ENCODE measurements around the gene SCGB1D4.
"Not testable (repeated sequence)": the region's sequence is repeated elsewhere in the genome, so short reads cannot be mapped to it uniquely, and the experiment has no call there.

SCGB1D4 gene

DNA sequence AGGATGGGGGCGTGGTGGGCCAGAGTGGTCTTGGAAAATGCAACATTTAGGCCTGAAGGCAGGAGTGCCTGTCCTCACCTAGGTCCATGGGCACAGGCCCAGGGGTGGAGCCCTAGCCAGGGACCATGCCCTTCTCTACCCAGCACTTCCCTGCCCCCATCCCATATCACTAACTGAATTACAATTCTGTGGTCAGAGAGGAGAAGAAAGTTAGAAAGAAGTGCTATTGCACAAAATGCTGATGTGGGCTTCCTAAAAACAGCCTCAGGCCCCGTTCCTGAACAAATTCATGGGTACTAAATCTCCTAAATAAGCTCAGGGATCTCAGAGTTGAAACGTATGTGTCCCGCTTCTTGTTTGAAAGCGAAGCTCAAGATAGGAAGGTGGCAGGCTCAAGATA, 34.9 kb upstream of the SCGB1D4 start:
- Histone ChIP-seq H3K4me3 (ENCODE audit: low read length) (no peak overlapping the region), H3K4me2 (ENCODE audit: low read length) (no peak overlapping the region), H3K9me3 (ENCODE audit: insufficient read depth, low read length) (no peaks in the 10 kb centered on the region), H2AFZ (ENCODE audit: low read depth, low read length) (no peak overlapping the region), H4K20me1 (ENCODE audit: insufficient read depth, low read length) (no peaks in the 10 kb centered on the region), H3K9ac (ENCODE audit: low read length) (no peak overlapping the region), H3K36me3 (replicated peaks; ENCODE audit: low read depth, low read length) (no peaks in the 10 kb centered on the region), H3K79me2 (ENCODE audit: low read length) (peaks cover 4% of the 10 kb centered on the region; the same call in 1 of the 2 replicates), H3K27me3 (ENCODE audit: low read depth, low read length) (peaks cover 23% of the 10 kb centered on the region), H3K27ac (ENCODE audit: low read length) (no peak overlapping the region), H3K4me1 (ENCODE audit: low read length) (peaks cover 11% of the 10 kb centered on the region)
- TF ChIP-seq, protein P1, sequence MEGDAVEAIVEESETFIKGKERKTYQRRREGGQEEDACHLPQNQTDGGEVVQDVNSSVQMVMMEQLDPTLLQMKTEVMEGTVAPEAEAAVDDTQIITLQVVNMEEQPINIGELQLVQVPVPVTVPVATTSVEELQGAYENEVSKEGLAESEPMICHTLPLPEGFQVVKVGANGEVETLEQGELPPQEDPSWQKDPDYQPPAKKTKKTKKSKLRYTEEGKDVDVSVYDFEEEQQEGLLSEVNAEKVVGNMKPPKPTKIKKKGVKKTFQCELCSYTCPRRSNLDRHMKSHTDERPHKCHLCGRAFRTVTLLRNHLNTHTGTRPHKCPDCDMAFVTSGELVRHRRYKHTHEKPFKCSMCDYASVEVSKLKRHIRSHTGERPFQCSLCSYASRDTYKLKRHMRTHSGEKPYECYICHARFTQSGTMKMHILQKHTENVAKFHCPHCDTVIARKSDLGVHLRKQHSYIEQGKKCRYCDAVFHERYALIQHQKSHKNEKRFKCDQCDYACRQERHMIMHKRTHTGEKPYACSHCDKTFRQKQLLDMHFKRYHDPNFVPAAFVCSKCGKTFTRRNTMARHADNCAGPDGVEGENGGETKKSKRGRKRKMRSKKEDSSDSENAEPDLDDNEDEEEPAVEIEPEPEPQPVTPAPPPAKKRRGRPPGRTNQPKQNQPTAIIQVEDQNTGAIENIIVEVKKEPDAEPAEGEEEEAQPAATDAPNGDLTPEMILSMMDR (IDR thresholded peaks at IDR 0.05; ENCODE audit: low read depth, low read length): no peak
- TF ChIP-seq EZH2phosphoT487 (IDR thresholded peaks at IDR 0.05; ENCODE audit: low read depth): no peak

DNA sequence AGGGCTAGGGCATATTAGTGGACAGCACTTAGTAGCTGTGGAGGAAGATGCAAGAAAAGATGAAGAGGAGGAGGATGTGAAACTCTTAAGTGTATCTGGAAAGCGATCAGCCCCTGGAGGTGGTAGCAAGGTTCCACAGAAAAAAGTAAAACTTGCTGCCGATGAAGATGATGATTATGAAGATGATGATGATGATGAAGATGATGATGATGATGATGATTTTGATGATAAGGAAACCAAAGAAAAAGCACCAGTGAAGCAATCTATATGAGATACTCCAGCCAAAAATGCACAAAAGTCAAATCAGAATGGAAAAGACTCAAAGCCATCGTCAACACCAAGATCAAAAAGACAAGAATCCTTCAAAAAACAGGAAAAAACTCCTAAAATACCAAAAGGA, 32.4 kb upstream of the SCGB1D4 start:
- peaks cover 23% of the 10 kb centered on the region for H3K27me3 ChIP-seq (ENCODE audit: low read depth, low read length)
- H3K9me3 ChIP-seq (ENCODE audit: insufficient read depth, low read length); H3K4me3 ChIP-seq (ENCODE audit: low read length); H3K27ac ChIP-seq (ENCODE audit: low read length); H3K9ac ChIP-seq (ENCODE audit: low read length); H3K79me2 ChIP-seq (ENCODE audit: low read length); H3K36me3 ChIP-seq (replicated peaks; ENCODE audit: low read depth, low read length); H3K4me2 ChIP-seq (ENCODE audit: low read length); H4K20me1 ChIP-seq (ENCODE audit: insufficient read depth, low read length); H2AFZ ChIP-seq (ENCODE audit: low read depth, low read length): not testable (repeated sequence)
- H3K4me1 ChIP-seq (ENCODE audit: low read length): peaks cover 10% of the 10 kb centered on the region

DNA sequence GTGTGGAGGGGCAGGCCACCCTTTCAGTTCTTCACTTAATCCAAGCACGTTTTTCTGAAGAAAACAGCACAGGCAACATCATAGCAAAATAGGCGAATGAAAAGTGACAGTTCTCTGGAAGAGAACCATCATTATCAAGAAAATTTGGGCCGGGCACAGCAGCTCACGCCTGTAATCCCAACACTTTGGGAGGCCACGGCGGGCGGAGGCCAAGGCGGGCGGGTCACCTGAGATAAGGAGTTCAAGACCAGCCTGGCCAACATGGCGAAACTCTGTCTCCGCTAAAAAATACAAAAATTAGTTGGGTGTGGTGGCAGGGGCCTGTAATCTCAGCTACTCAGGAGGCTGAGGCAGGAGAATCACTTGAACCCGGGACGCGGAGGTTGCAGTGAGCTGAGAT, 28.7 kb upstream of the SCGB1D4 start:
- H3K36me3 ChIP-seq (replicated peaks; ENCODE audit: low read depth, low read length); H4K20me1 ChIP-seq (ENCODE audit: insufficient read depth, low read length); H3K4me3 ChIP-seq (ENCODE audit: low read length); H3K4me2 ChIP-seq (ENCODE audit: low read length); H3K9me3 ChIP-seq (ENCODE audit: insufficient read depth, low read length); H2AFZ ChIP-seq (ENCODE audit: low read depth, low read length); H3K27ac ChIP-seq (ENCODE audit: low read length); H3K9ac ChIP-seq (ENCODE audit: low read length); H3K79me2 ChIP-seq (ENCODE audit: low read length): not testable (repeated sequence)
- peaks cover 23% of the 10 kb centered on the region for H3K4me1 ChIP-seq (ENCODE audit: low read length)
- H3K27me3 ChIP-seq (ENCODE audit: low read depth, low read length): peaks cover 11% of the 10 kb centered on the region; the same call in 1 of the 2 replicates

DNA sequence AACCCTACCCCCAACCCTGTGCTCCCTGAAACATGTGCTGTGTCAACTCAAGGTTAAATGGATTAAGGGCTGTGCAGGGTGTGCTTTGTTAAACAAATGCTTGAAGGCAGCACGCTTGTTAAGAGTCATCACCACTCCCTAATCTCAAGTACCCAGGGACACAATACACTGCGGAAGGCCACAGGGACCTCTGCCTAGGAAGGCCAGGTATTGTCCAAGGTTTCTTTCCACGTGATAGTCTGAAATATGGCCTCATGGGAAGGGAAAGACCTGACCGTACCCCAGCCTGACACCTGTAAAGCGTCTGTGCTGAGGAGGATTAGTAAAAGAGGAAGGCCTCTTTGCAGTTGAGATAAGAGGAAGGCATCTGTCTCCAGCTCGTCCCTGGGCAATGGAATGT, 27.8 kb upstream of the SCGB1D4 start:
- not testable (repeated sequence) for H2AFZ ChIP-seq (ENCODE audit: low read depth, low read length); H3K27ac ChIP-seq (ENCODE audit: low read length); H4K20me1 ChIP-seq (ENCODE audit: insufficient read depth, low read length); H3K79me2 ChIP-seq (ENCODE audit: low read length); H3K9me3 ChIP-seq (ENCODE audit: insufficient read depth, low read length); H3K27me3 ChIP-seq (ENCODE audit: low read depth, low read length); H3K36me3 ChIP-seq (replicated peaks; ENCODE audit: low read depth, low read length); H3K4me3 ChIP-seq (ENCODE audit: low read length); H3K9ac ChIP-seq (ENCODE audit: low read length); H3K4me2 ChIP-seq (ENCODE audit: low read length)
- H3K4me1 ChIP-seq (ENCODE audit: low read length): peaks cover 23% of the 10 kb centered on the region

DNA sequence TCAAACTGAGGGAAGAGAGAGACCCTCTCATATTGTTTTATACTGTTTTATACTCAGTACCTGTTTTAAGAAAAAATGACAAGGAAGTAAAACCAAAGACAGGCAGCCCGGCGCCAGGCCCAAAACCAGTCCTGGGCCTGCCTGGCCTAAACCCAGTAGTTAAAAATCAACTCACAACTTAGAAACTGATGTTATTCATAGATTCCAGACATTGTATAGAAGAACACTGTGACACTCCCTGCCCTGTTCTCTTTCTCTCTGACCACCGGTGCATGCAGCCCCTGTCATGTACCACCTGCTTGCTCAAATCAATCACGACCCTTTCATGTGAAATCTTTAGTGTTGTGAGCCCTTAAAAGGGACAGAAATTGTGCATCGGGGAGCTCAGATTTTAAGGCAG, 26.9 kb upstream of the SCGB1D4 start:
- not testable (repeated sequence) for H3K4me3 ChIP-seq (ENCODE audit: low read length)
- H3K27ac ChIP-seq (ENCODE audit: low read length): 0 out of 2 replicates have a peak overlapping the region, but pooled peaks have one; percentile 3

DNA sequence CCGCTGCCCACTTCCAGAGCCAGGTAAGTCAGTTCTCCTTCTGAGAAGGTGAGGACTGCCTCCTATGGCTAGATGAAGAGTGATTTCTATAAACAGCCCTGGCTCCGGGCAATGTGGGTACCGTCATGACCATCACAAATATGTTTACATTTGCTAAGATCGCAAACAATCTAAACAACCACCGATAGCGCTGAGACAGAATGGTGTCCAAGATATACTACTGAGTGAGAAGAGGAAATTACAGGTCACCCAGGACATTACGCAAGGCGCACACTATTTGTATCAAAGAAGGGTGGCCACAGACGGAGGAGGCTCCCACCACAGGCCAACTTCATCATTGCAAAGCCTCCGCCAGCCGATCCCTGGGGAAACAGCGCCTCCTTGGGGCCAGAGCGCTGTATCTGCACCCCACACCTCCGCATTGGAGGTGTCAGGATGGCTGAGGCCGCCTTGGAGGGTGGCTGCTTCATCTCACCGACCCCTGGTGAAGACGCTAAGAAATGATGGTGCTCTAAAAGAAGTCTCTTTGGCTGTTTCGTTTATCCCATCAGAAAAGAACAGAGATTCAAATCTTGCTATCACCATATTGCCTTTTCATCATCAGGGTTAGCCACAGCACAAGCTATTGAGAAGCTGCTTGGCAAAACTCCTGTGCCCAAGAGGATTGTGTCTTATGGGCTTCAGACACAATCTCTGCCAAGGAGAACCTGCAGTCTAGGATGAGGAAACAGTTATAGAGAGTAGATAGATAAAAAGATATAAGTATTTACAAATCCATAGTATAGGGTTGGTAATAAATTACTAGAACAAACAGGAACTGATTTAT, 26.1 kb upstream of the SCGB1D4 start:
- peaks cover 23% of the 10 kb centered on the region for H3K4me1 ChIP-seq (ENCODE audit: low read length)
- no peaks in the 10 kb centered on the region for H3K27me3 ChIP-seq (ENCODE audit: low read depth, low read length)
- no peak overlapping the region for H2AFZ ChIP-seq (ENCODE audit: low read depth, low read length)
- no peaks in the 10 kb centered on the region for H3K9me3 ChIP-seq (ENCODE audit: insufficient read depth, low read length)
- H3K36me3 ChIP-seq (replicated peaks; ENCODE audit: low read depth, low read length): no peaks in the 10 kb centered on the region
- H3K4me3 ChIP-seq (ENCODE audit: low read length): no peak overlapping the region
- H3K4me2 ChIP-seq (ENCODE audit: low read length): no peak overlapping the region
- no peaks in the 10 kb centered on the region for H4K20me1 ChIP-seq (ENCODE audit: insufficient read depth, low read length)
- no peak overlapping the region for H3K9ac ChIP-seq (ENCODE audit: low read length)
- no peaks in the 10 kb centered on the region for H3K79me2 ChIP-seq (ENCODE audit: low read length)
- TF ChIP-seq, protein P1 (IDR thresholded peaks at IDR 0.05; ENCODE audit: low read depth, low read length): peak; percentile 66
- no peak for TF ChIP-seq EZH2phosphoT487 (IDR thresholded peaks at IDR 0.05; ENCODE audit: low read depth)
- H3K27ac ChIP-seq (ENCODE audit: low read length): no peak overlapping the region

More for the DNA sequence above, 26.9 kb upstream of the SCGB1D4 start:
- not testable (repeated sequence) for H3K9ac ChIP-seq (ENCODE audit: low read length); H3K36me3 ChIP-seq (replicated peaks; ENCODE audit: low read depth, low read length); H4K20me1 ChIP-seq (ENCODE audit: insufficient read depth, low read length); H3K9me3 ChIP-seq (ENCODE audit: insufficient read depth, low read length); H3K27me3 ChIP-seq (ENCODE audit: low read depth, low read length); H3K79me2 ChIP-seq (ENCODE audit: low read length)
- peak overlapping the region; percentile 41 for H3K4me2 ChIP-seq (ENCODE audit: low read length)
- peak overlapping the region; percentile 75 for H2AFZ ChIP-seq (ENCODE audit: low read depth, low read length)
- peaks cover 23% of the 10 kb centered on the region for H3K4me1 ChIP-seq (ENCODE audit: low read length)
